Measurements from ENCODE around the gene EEIG1.

EEIG1 gene

GRCh38 chr9:128022886-128023285 is 42.1 kb upstream of the EEIG1 start:
- no peaks in the 10 kb centered on the region for H3K9me3 ChIP-seq (ENCODE audit: control insufficient read depth, insufficient read depth, low read depth, low read length)
- H3K4me3 ChIP-seq (ENCODE audit: low read depth, low read length): no peak overlapping the region
- POLR2A ChIA-PET: no interaction called here
- CTCF ChIA-PET: no interaction called here
- H3K4me1 ChIP-seq (ENCODE audit: control insufficient read depth, insufficient read depth, low read length): no peaks in the 10 kb centered on the region
- no peak overlapping the region for H3K27ac ChIP-seq (ENCODE audit: extremely low read depth, low read depth, low read length)
- H3K36me3 ChIP-seq (ENCODE audit: control insufficient read depth in 2 of 2, insufficient read depth in 1 of 2, low read length in 2 of 2): no peaks in the 10 kb centered on the region
- TF ChIP-seq ZNF701 (tag by site-specific recombination; IDR thresholded peaks at IDR 0.05): no peak
- no peak for TF ChIP-seq GFI1B (tag by site-specific recombination; IDR thresholded peaks at IDR 0.05)
- TF ChIP-seq ZNF660 (tag by site-specific recombination; IDR thresholded peaks at IDR 0.05): no peak
- TF ChIP-seq ZNF366 (tag by site-specific recombination; conservative IDR thresholded peaks at IDR 0.05): no peak
- TF ChIP-seq ZNF354C (tag by site-specific recombination; IDR thresholded peaks at IDR 0.05; ENCODE audit: borderline replicate concordance, low read depth): no peak
- no peak for TF ChIP-seq BCL11B (tag by site-specific recombination; IDR thresholded peaks at IDR 0.05; ENCODE audit: low read depth)
- no peak for TF ChIP-seq ZNF280D (tag by site-specific recombination; IDR thresholded peaks at IDR 0.05)
- TF ChIP-seq, protein P1, sequence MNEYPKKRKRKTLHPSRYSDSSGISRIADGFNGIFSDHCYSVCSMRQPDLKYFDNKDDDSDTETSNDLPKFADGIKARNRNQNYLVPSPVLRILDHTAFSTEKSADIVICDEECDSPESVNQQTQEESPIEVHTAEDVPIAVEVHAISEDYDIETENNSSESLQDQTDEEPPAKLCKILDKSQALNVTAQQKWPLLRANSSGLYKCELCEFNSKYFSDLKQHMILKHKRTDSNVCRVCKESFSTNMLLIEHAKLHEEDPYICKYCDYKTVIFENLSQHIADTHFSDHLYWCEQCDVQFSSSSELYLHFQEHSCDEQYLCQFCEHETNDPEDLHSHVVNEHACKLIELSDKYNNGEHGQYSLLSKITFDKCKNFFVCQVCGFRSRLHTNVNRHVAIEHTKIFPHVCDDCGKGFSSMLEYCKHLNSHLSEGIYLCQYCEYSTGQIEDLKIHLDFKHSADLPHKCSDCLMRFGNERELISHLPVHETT (tag by site-specific recombination; IDR thresholded peaks at IDR 0.05): no peak
- no peak for TF ChIP-seq ZFHX2 (tag by site-specific recombination; conservative IDR thresholded peaks at IDR 0.05)
- TF ChIP-seq HIC1 (tag by site-specific recombination; IDR thresholded peaks at IDR 0.05): no peak
- TF ChIP-seq ZNF248 (tag by site-specific recombination; IDR thresholded peaks at IDR 0.05): no peak
- TF ChIP-seq ZBTB11 (tag by site-specific recombination; conservative IDR thresholded peaks at IDR 0.05; ENCODE audit: low read depth): no peak
- TF ChIP-seq, protein P2, sequence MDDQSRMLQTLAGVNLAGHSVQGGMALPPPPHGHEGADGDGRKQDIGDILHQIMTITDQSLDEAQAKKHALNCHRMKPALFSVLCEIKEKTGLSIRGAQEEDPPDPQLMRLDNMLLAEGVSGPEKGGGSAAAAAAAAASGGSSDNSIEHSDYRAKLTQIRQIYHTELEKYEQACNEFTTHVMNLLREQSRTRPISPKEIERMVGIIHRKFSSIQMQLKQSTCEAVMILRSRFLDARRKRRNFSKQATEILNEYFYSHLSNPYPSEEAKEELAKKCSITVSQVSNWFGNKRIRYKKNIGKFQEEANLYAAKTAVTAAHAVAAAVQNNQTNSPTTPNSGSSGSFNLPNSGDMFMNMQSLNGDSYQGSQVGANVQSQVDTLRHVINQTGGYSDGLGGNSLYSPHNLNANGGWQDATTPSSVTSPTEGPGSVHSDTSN (CRISPR knock-in tag; IDR thresholded peaks at IDR 0.05): no peak
- no peak for TF ChIP-seq ZNF514 (tag by site-specific recombination; IDR thresholded peaks at IDR 0.05)
- no peak for TF ChIP-seq ZNF777 (tag by site-specific recombination; IDR thresholded peaks at IDR 0.05; ENCODE audit: borderline replicate concordance)

Measured in HEK293 (cell line).